DMS53 (cell line): ENCODE measurements around the gene ATP13A4.

ENCODE experiments used
- DNase-seq: peaks from one replicate; lab custom pipeline; 2025; lab: John Stamatoyannopoulos, UW

The ATP13A4 gene

GRCh38 chr3:193499136-193499770 is 55.4 kb downstream of the ATP13A4 start:
- no peak for DNase-seq

- DNase-seq = no peak
Observed at GRCh38 chr3:193498215-193498614, 56.5 kb downstream of the ATP13A4 start.

- no peak for DNase-seq
Observed at GRCh38 chr3:193496658-193497057, 58.0 kb downstream of the ATP13A4 start.

GRCh38 chr3:193491026-193491425 is 63.7 kb downstream of the ATP13A4 start:
- DNase-seq = peak; percentile 8

GRCh38 chr3:193490580-193490979 is 64.1 kb downstream of the ATP13A4 start:
- DNase-seq = no peak

GRCh38 chr3:193489949-193490348 is 64.7 kb downstream of the ATP13A4 start:
- DNase-seq = no peak

- no peak for DNase-seq
Observed at GRCh38 chr3:193488741-193489140, 66.0 kb downstream of the ATP13A4 start.

- DNase-seq = no peak
Observed at GRCh38 chr3:193483988-193484539, 70.6 kb downstream of the ATP13A4 start.

GRCh38 chr3:193481436-193481835 is 73.3 kb downstream of the ATP13A4 start:
- DNase-seq = no peak

- DNase-seq = no peak
Observed at GRCh38 chr3:193474446-193474845, 80.2 kb downstream of the ATP13A4 start.

- DNase-seq = no peak
Observed at GRCh38 chr3:193470710-193471109, 84.0 kb downstream of the ATP13A4 start.

- no peak for DNase-seq
Observed at GRCh38 chr3:193465992-193466608, 88.6 kb downstream of the ATP13A4 start.

- DNase-seq = no peak
Observed at GRCh38 chr3:193464889-193465288, 89.8 kb downstream of the ATP13A4 start.

GRCh38 chr3:193457526-193457925 is 97.2 kb downstream of the ATP13A4 start:
- no peak for DNase-seq

- peak; percentile 49 for DNase-seq
Observed at GRCh38 chr3:193452338-193452737, 102.4 kb downstream of the ATP13A4 start.

- no peak for DNase-seq
Observed at GRCh38 chr3:193451902-193452301, 102.8 kb downstream of the ATP13A4 start.

- no peak for DNase-seq
Observed at GRCh38 chr3:193446965-193447602, 107.6 kb downstream of the ATP13A4 start.

GRCh38 chr3:193439423-193439822 is 115.3 kb downstream of the ATP13A4 start:
- DNase-seq = no peak

- no peak for DNase-seq
Observed at GRCh38 chr3:193418576-193419373, 135.9 kb downstream of the ATP13A4 start.

GRCh38 chr3:193416629-193417028 is 138.1 kb downstream of the ATP13A4 start:
- DNase-seq = no peak

- DNase-seq = no peak
Observed at GRCh38 chr3:193407688-193408087, 147.0 kb downstream of the ATP13A4 start.

GRCh38 chr3:193407112-193407511 is 147.6 kb downstream of the ATP13A4 start:
- no peak for DNase-seq
